HL-60 (cell line): Measurements from ENCODE around the gene TMEM41A.

Experiments
- CTCF ChIP-seq: IDR thresholded peaks from one replicate; pipeline ENCODE4 v1.5.1; 2011; ENCODE audit warnings: low read length, control low read depth, inconsistent platforms; ENCODE audit not compliant: insufficient read depth
- GABPA ChIP-seq: IDR thresholded peaks from 2 replicates; pipeline ENCODE4 v1.6.1; 2012; ENCODE audit warnings: low read depth
- POLR2AphosphoS5 ChIP-seq: IDR thresholded peaks from 2 replicates; pipeline ENCODE4 v1.6.1; 2012; ENCODE audit warnings: low read depth
- REST ChIP-seq: IDR thresholded peaks from 2 replicates; pipeline ENCODE4 v1.6.1; 2012; ENCODE audit warnings: low read depth; ENCODE audit not compliant: insufficient replicate concordance
- SPI1 ChIP-seq: IDR thresholded peaks from 2 replicates; pipeline ENCODE4 v1.6.1; 2012; ENCODE audit warnings: low read depth, mild to moderate bottlenecking, borderline replicate concordance

- TF ChIP-seq CTCF: no peak
- no peak for TF ChIP-seq REST
- TF ChIP-seq POLR2AphosphoS5: no peak
- TF ChIP-seq GABPA: no peak
- TF ChIP-seq SPI1: no peak
These were observed 27.6 kb upstream of the TMEM41A start for GRCh38 chr3:185526349-185526951.
